NCI-H510A treated with DMSO at 0.1 percent for 48 hours (cell line): ENCODE data around the gene SLC39A7.

ENCODE experiments used
- DNase-seq: peaks from one replicate; lab custom pipeline; 2025; lab: John Stamatoyannopoulos, UW

Gene SLC39A7

GRCh38 chr6:33200219-33201146 lies at the start of gene SLC39A7, which contains the start of gene RXRB:
TSS of gene SLC39A7 (plus strand) at chr6:33200867. CDS start at chr6:33201246, 379 bp downstream.
TSS of gene RXRB (minus strand) at chr6:33200665. CDS start at chr6:33200476, 189 bp downstream.
- peak; percentile 99 for DNase-seq

GRCh38 chr6:33151050-33151449 lies 49.6 kb upstream of the SLC39A7 start:
- DNase-seq = no peak

- DNase-seq = no peak
Observed at GRCh38 chr6:33154349-33154748, 46.3 kb upstream of the SLC39A7 start.

- no peak for DNase-seq
Observed at GRCh38 chr6:33156561-33156960, 44.1 kb upstream of the SLC39A7 start.

GRCh38 chr6:33156964-33157363 lies 43.7 kb upstream of the SLC39A7 start:
- DNase-seq = no peak

GRCh38 chr6:33160096-33160495 lies 40.6 kb upstream of the SLC39A7 start:
- no peak for DNase-seq

GRCh38 chr6:33160728-33161344 lies 39.8 kb upstream of the SLC39A7 start:
- no peak for DNase-seq

- peak; percentile 55 for DNase-seq
Observed at GRCh38 chr6:33161354-33162331, 39.0 kb upstream of the SLC39A7 start.

GRCh38 chr6:33163540-33163939 lies 37.1 kb upstream of the SLC39A7 start:
- no peak for DNase-seq

- no peak for DNase-seq
Observed at GRCh38 chr6:33164176-33164575, 36.5 kb upstream of the SLC39A7 start.

GRCh38 chr6:33164665-33165373 lies 35.8 kb upstream of the SLC39A7 start:
- no peak for DNase-seq

GRCh38 chr6:33165581-33166258 lies 34.9 kb upstream of the SLC39A7 start:
- no peak for DNase-seq

- DNase-seq = no peak
Observed at GRCh38 chr6:33166363-33166762, 34.3 kb upstream of the SLC39A7 start.

- no peak for DNase-seq
Observed at GRCh38 chr6:33166811-33167210, 33.9 kb upstream of the SLC39A7 start.

- no peak for DNase-seq
Observed at GRCh38 chr6:33167374-33168283, 33.0 kb upstream of the SLC39A7 start.

- no peak for DNase-seq
Observed at GRCh38 chr6:33168284-33168601, 32.4 kb upstream of the SLC39A7 start.

GRCh38 chr6:33168639-33169038 lies 32.0 kb upstream of the SLC39A7 start:
- DNase-seq = no peak

- DNase-seq = no peak
Observed at GRCh38 chr6:33169291-33170175, 31.1 kb upstream of the SLC39A7 start.
